ENCODE data around the gene SNRNP48.

SNRNP48 gene

GRCh38 chr6:7588506-7588905 is 1.5 kb upstream of the SNRNP48 start:
- TF ChIP-seq POU2F2 (IDR thresholded peaks at IDR 0.05; ENCODE audit: low read depth, low read length): no peak
- TF ChIP-seq POLR2AphosphoS5 (IDR thresholded peaks at IDR 0.05; ENCODE audit: low read depth, low read length): no peak
- FAIRE-seq (no peak), DNase-seq (ENCODE audit: insufficient read length, low spot score) (no peak)

DNA sequence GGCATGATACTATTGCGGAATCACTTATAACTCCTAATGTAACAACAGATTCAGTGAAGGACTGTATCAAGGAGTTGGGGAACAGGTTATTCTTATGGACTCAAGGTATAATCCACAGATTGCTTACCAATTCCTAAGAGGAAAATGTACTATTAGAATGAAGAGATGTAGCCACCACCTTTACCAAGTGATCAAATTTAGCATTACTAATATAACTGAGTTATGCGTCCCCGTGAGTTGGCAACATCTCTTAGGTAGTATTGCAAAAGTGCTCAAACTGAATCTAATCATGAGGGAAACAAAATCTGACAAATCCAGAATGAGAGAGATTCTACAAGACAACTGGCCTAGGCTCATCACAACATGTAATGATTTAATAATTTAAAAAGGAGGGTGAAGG is 777 bp upstream of the SNRNP48 start:
- DNase-seq (ENCODE audit: insufficient read length, low spot score) (no peak), FAIRE-seq (no peak)
- TF ChIP-seq POLR2AphosphoS5 (IDR thresholded peaks at IDR 0.05; ENCODE audit: low read depth, low read length): no peak
- no peak for TF ChIP-seq POLR2A (IDR thresholded peaks at IDR 0.05; ENCODE audit: low read depth, low read length)
- no peak for TF ChIP-seq POU2F2 (IDR thresholded peaks at IDR 0.05; ENCODE audit: low read depth, low read length)
- no peak for TF ChIP-seq PAX5 (IDR thresholded peaks at IDR 0.05; ENCODE audit: insufficient read depth, low read length, severe bottlenecking)
- TF ChIP-seq TAF1 (IDR thresholded peaks at IDR 0.05; ENCODE audit: low read depth, low read length): no peak
- no peak for TF ChIP-seq SPI1 (IDR thresholded peaks at IDR 0.05; ENCODE audit: low read depth, low read length)

GRCh38 chr6:7590918-7591302 is 912 bp downstream of the SNRNP48 start:
- no peak for FAIRE-seq
- no peak for DNase-seq (ENCODE audit: insufficient read length, low spot score)
- TF ChIP-seq SPI1 (IDR thresholded peaks at IDR 0.05; ENCODE audit: low read depth, low read length) (no peak), POLR2A (IDR thresholded peaks at IDR 0.05; ENCODE audit: low read depth, low read length) (no peak), POU2F2 (IDR thresholded peaks at IDR 0.05; ENCODE audit: low read depth, low read length) (no peak), TAF1 (IDR thresholded peaks at IDR 0.05; ENCODE audit: low read depth, low read length) (no peak), POLR2AphosphoS5 (IDR thresholded peaks at IDR 0.05; ENCODE audit: low read depth, low read length) (no peak), PAX5 (IDR thresholded peaks at IDR 0.05; ENCODE audit: insufficient read depth, low read length, severe bottlenecking) (no peak)

DNA sequence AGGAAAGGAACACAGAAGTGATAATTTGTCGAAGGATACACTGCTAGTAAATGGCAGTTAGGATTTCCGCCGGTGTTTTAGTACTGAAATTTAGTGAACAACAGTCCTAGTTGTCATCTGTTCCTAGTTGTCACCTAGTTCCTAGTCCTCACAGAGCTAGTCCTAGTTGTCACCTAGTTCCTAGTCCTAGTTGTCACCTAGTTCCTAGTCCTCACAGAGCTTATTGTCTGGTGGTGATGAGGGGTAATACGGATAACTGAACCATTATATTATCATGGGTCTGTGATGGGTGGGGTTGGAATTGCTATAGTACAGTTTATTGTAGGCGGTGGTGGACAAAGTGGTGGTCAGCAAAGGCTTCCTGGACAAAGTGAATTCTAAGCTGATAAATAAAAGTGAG is 1.8 kb downstream of the SNRNP48 start:
- FAIRE-seq (peak; percentile 66), DNase-seq (ENCODE audit: insufficient read length, low spot score) (no peak)
- TF ChIP-seq TAF1 (IDR thresholded peaks at IDR 0.05; ENCODE audit: low read depth, low read length) (no peak), POU2F2 (IDR thresholded peaks at IDR 0.05; ENCODE audit: low read depth, low read length) (no peak), SPI1 (IDR thresholded peaks at IDR 0.05; ENCODE audit: low read depth, low read length) (no peak), POLR2A (IDR thresholded peaks at IDR 0.05; ENCODE audit: low read depth, low read length) (no peak), PAX5 (IDR thresholded peaks at IDR 0.05; ENCODE audit: insufficient read depth, low read length, severe bottlenecking) (no peak), POLR2AphosphoS5 (IDR thresholded peaks at IDR 0.05; ENCODE audit: low read depth, low read length) (no peak)

DNA sequence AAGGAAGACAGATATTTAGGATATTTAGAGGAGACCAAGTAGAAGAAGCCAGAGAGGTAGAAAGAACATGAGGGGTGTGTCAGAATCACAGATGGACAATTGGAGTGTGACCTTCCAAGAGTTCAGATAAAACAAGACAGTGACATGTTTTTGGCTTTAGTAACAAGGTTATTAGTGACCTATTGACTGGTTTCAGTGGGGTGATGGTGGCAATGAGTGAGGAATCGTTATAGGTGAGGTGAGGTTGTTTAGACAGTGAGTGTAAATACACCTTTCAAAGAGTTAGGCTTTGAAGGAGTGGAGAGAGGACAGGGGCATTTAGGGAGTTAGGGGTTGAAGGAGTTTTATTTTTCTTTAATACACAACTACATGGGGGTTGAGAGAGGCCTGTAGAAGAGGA is 3.2 kb downstream of the SNRNP48 start:
- no peak for FAIRE-seq
- TF ChIP-seq POLR2AphosphoS5 (IDR thresholded peaks at IDR 0.05; ENCODE audit: low read depth, low read length): no peak
- TF ChIP-seq POU2F2 (IDR thresholded peaks at IDR 0.05; ENCODE audit: low read depth, low read length): no peak
- TF ChIP-seq POLR2A (IDR thresholded peaks at IDR 0.05; ENCODE audit: low read depth, low read length): no peak
- TF ChIP-seq PAX5 (IDR thresholded peaks at IDR 0.05; ENCODE audit: insufficient read depth, low read length, severe bottlenecking): no peak
- TF ChIP-seq SPI1 (IDR thresholded peaks at IDR 0.05; ENCODE audit: low read depth, low read length): no peak
- no peak for TF ChIP-seq TAF1 (IDR thresholded peaks at IDR 0.05; ENCODE audit: low read depth, low read length)
- DNase-seq (ENCODE audit: insufficient read length, low spot score): no peak

DNA sequence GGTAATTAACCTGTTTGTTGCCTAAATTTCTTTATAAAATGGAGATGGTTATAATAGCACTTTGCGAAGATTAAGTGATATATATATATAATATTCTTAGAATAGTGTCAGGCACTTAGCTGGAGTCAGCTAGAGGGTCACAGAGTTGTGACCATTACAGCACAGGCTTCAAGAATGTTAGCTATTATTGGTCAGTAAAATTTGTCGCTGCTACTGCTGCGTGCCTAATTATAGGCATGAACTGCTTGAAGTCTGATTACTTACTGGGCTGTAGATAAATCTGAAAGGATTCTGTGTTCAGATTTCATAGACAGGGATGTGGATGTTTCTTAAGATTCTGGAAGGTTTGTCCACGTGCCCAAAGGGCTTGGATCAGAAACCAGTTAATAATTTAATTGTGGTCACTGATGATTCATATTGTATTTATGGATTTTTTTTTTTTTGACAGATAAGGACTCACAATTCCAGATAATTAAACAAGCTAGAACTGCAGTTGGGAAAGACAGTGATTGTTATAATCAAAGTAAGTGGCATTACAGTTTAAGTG is 4.7 kb downstream of the SNRNP48 start:
- no peak for DNase-seq (ENCODE audit: insufficient read length, low spot score)
- no peak for TF ChIP-seq POLR2AphosphoS5 (IDR thresholded peaks at IDR 0.05; ENCODE audit: low read depth, low read length)
- no peak for TF ChIP-seq SPI1 (IDR thresholded peaks at IDR 0.05; ENCODE audit: low read depth, low read length)
- TF ChIP-seq PAX5 (IDR thresholded peaks at IDR 0.05; ENCODE audit: insufficient read depth, low read length, severe bottlenecking): no peak
- TF ChIP-seq TAF1 (IDR thresholded peaks at IDR 0.05; ENCODE audit: low read depth, low read length): no peak
- no peak for TF ChIP-seq POLR2A (IDR thresholded peaks at IDR 0.05; ENCODE audit: low read depth, low read length)
- no peak for TF ChIP-seq POU2F2 (IDR thresholded peaks at IDR 0.05; ENCODE audit: low read depth, low read length)
- FAIRE-seq: no peak

DNA sequence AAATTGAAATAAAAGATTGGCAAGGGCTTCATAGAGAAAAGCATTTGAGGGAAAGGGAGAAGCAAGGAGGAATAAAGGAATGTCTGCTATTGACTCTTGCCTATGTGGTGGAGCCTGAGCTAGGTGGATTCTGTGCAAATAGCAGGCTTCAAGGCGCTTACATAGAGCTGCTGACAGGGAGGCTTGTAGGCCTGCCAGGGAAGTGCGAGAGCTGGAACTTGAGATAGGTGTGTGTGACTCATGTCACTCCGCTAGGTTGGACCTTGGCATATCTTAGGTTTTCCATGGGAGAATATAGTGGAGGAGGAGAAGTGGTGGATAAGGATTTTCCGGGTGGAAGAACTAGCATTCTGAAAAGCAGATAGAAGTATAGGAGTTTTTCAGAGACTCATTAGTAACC is 14.0 kb downstream of the SNRNP48 start:
- no peak for DNase-seq (ENCODE audit: insufficient read length, low spot score)
- TF ChIP-seq POLR2A (IDR thresholded peaks at IDR 0.05; ENCODE audit: low read depth, low read length): no peak
- no peak for TF ChIP-seq SPI1 (IDR thresholded peaks at IDR 0.05; ENCODE audit: low read depth, low read length)
- TF ChIP-seq POU2F2 (IDR thresholded peaks at IDR 0.05; ENCODE audit: low read depth, low read length): no peak
- no peak for TF ChIP-seq POLR2AphosphoS5 (IDR thresholded peaks at IDR 0.05; ENCODE audit: low read depth, low read length)
- TF ChIP-seq TAF1 (IDR thresholded peaks at IDR 0.05; ENCODE audit: low read depth, low read length): no peak
- TF ChIP-seq PAX5 (IDR thresholded peaks at IDR 0.05; ENCODE audit: insufficient read depth, low read length, severe bottlenecking): no peak
- no peak for FAIRE-seq

DNA sequence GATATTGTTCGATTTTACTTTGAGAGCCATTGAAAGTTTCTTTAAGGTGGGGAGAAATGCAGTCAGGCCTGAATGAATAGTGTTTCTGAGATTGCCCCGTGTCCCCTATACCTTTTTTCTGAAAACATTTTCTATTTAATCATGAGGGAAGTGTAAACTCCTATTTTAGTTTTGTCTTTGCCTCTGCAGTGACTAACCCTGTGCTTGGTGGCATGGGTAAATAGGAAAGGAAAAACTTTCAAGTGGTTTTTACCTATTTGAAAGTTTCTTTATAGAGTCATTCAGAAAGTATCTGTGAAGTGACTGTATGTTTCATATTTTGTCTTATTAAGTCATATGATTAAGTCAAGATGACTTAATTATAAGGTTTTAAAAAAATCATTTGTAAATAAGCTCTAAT is 14.5 kb downstream of the SNRNP48 start:
- FAIRE-seq (no peak), DNase-seq (ENCODE audit: insufficient read length, low spot score) (no peak)
- TF ChIP-seq SPI1 (IDR thresholded peaks at IDR 0.05; ENCODE audit: low read depth, low read length): no peak
- no peak for TF ChIP-seq POLR2AphosphoS5 (IDR thresholded peaks at IDR 0.05; ENCODE audit: low read depth, low read length)
- no peak for TF ChIP-seq POLR2A (IDR thresholded peaks at IDR 0.05; ENCODE audit: low read depth, low read length)
- no peak for TF ChIP-seq TAF1 (IDR thresholded peaks at IDR 0.05; ENCODE audit: low read depth, low read length)
- no peak for TF ChIP-seq POU2F2 (IDR thresholded peaks at IDR 0.05; ENCODE audit: low read depth, low read length)
- no peak for TF ChIP-seq PAX5 (IDR thresholded peaks at IDR 0.05; ENCODE audit: insufficient read depth, low read length, severe bottlenecking)

DNA sequence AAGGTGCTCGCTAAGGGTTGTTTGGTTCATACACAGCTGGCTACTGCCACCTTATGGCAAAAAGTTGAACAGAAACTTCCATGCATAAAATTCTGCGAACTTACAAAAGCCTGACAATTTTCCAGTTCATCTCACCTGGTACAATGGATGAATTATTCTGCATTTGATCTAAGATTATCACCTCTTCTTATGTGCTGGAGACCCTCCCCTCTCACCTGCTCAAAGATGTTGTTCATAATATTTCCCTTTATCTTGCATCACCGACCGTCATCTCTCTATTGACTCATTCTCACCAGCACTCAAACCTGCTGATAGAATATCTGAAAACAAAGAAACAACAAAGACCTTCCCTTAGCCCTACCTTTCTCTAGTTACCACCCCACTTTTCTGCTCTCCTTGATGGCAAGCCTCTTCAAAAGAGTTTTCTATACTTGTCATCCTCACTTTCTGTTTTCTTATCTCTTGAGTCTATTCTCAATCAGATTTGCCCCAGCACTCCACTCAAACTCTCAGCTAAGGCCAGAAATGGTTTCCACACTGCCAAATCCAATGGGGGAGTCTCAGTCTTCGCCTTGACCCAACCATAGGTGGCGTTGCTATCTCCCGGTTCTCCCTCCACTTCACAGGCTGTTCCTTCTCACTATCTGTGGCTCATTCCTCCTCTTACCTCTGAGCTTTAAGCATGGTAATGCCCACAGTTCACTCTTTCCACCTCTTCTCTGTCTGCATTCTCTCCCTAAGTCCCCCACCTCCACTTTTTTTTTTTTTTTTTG is 25.8 kb downstream of the SNRNP48 start:
- peak; percentile 13 for FAIRE-seq
- DNase-seq (ENCODE audit: insufficient read length, low spot score): peak; percentile 16
- TF ChIP-seq PAX5 (IDR thresholded peaks at IDR 0.05; ENCODE audit: insufficient read depth, low read length, severe bottlenecking) (no peak), POU2F2 (IDR thresholded peaks at IDR 0.05; ENCODE audit: low read depth, low read length) (no peak), SPI1 (IDR thresholded peaks at IDR 0.05; ENCODE audit: low read depth, low read length) (no peak), POLR2AphosphoS5 (IDR thresholded peaks at IDR 0.05; ENCODE audit: low read depth, low read length) (no peak), POLR2A (IDR thresholded peaks at IDR 0.05; ENCODE audit: low read depth, low read length) (no peak), TAF1 (IDR thresholded peaks at IDR 0.05; ENCODE audit: low read depth, low read length) (no peak)

Data from GM12891 (cell line).